HFF-Myc (cell line): ENCODE data around the gene GLS2.
"Not testable (repeated sequence)": the region's sequence is repeated elsewhere in the genome, so short reads cannot be mapped to it uniquely, and the experiment has no call there.

Experiments
- DNase-seq: peaks from one replicate; pipeline ENCODE4 v3.0.0-alpha.2; 2011; ENCODE audit warnings: low read depth; ENCODE audit errors: extremely low read depth
- H3K4me3 ChIP-seq: replicated peaks from 2 replicates; pipeline ENCODE4 v1.5.1; 2011; ENCODE audit warnings: low read depth, mild to moderate bottlenecking, control low read depth, low read length
- TF ChIP-seq, protein P1 (sequence below): IDR thresholded peaks from 2 replicates; pipeline ENCODE4 v1.5.1; 2012; ENCODE audit warnings: mild to moderate bottlenecking, low read depth, low read length, control low read depth; ENCODE audit errors: missing control alignments

The GLS2 gene

DNA sequence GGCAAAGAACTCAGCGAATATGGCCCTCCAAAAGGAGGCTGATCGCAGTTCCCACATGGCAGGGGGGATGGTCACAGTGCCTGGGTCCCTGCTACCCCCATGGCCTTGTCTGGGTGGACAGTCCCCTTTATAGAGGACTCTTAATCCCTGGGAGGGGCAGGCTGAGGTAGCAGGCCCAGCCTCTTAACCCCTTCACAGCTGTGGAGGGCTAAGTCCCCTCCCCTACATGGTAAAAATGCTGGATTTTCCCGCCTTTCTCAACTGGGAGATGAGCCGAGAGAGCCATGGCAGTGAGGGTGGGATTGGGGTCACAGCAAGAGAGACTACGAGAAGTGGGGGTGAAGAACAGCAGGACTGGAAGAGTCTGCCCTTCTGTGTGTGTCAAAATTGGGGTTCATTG lies 33.4 kb downstream of the GLS2 start, which contains the start of gene MIP:
TSS of gene MIP (minus strand) at position 101 of the 400 bp plus-strand sequence. CDS start at position 57, 44 bp downstream.
- no peak for DNase-seq
- TF ChIP-seq, protein P1, sequence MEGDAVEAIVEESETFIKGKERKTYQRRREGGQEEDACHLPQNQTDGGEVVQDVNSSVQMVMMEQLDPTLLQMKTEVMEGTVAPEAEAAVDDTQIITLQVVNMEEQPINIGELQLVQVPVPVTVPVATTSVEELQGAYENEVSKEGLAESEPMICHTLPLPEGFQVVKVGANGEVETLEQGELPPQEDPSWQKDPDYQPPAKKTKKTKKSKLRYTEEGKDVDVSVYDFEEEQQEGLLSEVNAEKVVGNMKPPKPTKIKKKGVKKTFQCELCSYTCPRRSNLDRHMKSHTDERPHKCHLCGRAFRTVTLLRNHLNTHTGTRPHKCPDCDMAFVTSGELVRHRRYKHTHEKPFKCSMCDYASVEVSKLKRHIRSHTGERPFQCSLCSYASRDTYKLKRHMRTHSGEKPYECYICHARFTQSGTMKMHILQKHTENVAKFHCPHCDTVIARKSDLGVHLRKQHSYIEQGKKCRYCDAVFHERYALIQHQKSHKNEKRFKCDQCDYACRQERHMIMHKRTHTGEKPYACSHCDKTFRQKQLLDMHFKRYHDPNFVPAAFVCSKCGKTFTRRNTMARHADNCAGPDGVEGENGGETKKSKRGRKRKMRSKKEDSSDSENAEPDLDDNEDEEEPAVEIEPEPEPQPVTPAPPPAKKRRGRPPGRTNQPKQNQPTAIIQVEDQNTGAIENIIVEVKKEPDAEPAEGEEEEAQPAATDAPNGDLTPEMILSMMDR = no peak
- no peak within 1 kb of the TSS for H3K4me3 ChIP-seq

- DNase-seq = no peak
- TF ChIP-seq, protein P1 = no peak
These were observed 36.8 kb downstream of the GLS2 start for GRCh38 chr12:56451147-56451546.

GRCh38 chr12:56450241-56450640 lies 37.7 kb downstream of the GLS2 start:
- TF ChIP-seq, protein P1 = no peak
- no peak for DNase-seq
- no peak overlapping the region for H3K4me3 ChIP-seq

More at GRCh38 chr12:56451147-56451546, 36.8 kb downstream of the GLS2 start:
- H3K4me3 ChIP-seq = no peak overlapping the region

DNA sequence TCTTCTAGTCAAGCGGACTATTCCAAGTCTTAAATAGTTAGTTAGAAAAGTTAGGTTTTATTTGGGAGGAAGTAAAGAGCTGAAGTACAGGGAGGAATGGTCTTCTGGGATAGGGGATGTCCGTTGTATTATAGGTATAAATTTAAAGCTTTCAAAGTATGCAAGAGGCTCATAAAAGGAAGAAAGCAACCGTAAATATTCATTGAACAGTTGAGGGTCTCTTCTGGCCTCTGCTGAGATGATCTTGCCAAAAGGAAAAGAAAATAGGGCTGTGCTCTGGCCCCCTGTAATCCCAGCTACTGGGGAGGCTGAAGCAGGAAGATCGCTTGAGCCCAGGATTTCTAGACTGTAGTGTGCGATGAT lies 38.4 kb downstream of the GLS2 start:
- peak overlapping the region; percentile 71 for H3K4me3 ChIP-seq
- TF ChIP-seq, protein P1 = no peak
- DNase-seq = no peak

GRCh38 chr12:56448860-56449621 lies 38.9 kb downstream of the GLS2 start, which contains the start of gene TIMELESS:
TIMELESS (minus strand) TSS chr12:56449426; CDS start chr12:56434170, 15,256 bp downstream.
- TF ChIP-seq, protein P1 = no peak
- peak within 1 kb of the TSS; percentile 71 for H3K4me3 ChIP-seq
- peak; percentile 46 for DNase-seq

- not testable (repeated sequence) for DNase-seq, H3K4me3 ChIP-seq
These were observed 44.8 kb downstream of the GLS2 start for GRCh38 chr12:56443208-56443607.

- no peak for DNase-seq
- no peak overlapping the region for H3K4me3 ChIP-seq
These were observed 50.4 kb downstream of the GLS2 start for GRCh38 chr12:56437430-56438176.

More at GRCh38 chr12:56437430-56438176, 50.4 kb downstream of the GLS2 start:
- TF ChIP-seq, protein P1 = no peak
